SU-DHL-6 (cell line): ENCODE data around the gene VAV3.

Source experiments
- H2AFZ ChIP-seq: fragments of 200-600 bp; sonication (generic); 2 replicates; pipeline ENCODE4 v1.6.1; 2014; ENCODE audit warnings: low read depth, mild to moderate bottlenecking, moderate library complexity, mixed read lengths, antibody characterized with exemption, low read length; ENCODE audit not compliant: severe bottlenecking
- H3F3A ChIP-seq: fragments of 200-600 bp; shearing (Covaris generic); 2 replicates; pipeline ENCODE4 v1.6.0; 2016; ENCODE audit warnings: antibody characterized with exemption, mild to moderate bottlenecking; ENCODE audit not compliant: insufficient read depth
- H3K27ac ChIP-seq: fragments of 200-600 bp; sonication (generic); 2 replicates; pipeline ENCODE4 v1.5.1; 2016; ENCODE audit warnings: low read depth, mild to moderate bottlenecking, low read length, moderate library complexity, mixed read lengths
- H3K27me3 ChIP-seq: fragments of 200-600 bp; sonication (generic), shearing (Covaris generic); 2 replicates; pipeline ENCODE4 v1.6.0; 2014; ENCODE audit warnings: mild to moderate bottlenecking, low read length
- H3K36me3 ChIP-seq: fragments of 200-600 bp; sonication (generic); 2 replicates; pipeline ENCODE4 v1.6.1; 2014; ENCODE audit warnings: mild to moderate bottlenecking, low read length, mixed read lengths
- H3K4me2 ChIP-seq: fragments of 300-600, 200-600 bp; shearing (Covaris generic), sonication (generic); 2 replicates; pipeline ENCODE4 v1.6.0; 2014; ENCODE audit warnings: low read length, low read depth, mild to moderate bottlenecking; ENCODE audit not compliant: poor library complexity, severe bottlenecking
- H3K4me3 ChIP-seq: fragments of 200-600 bp; sonication (generic); 2 replicates; pipeline ENCODE4 v1.5.1; 2014; ENCODE audit warnings: antibody characterized with exemption, low read length, mild to moderate bottlenecking, mixed read lengths; ENCODE audit not compliant: insufficient read depth, poor library complexity, severe bottlenecking
- H3K79me2 ChIP-seq: fragments of 200-600 bp; sonication (generic); 2 replicates; pipeline ENCODE4 v1.6.1; 2014; ENCODE audit warnings: mild to moderate bottlenecking, low read length, moderate library complexity; ENCODE audit not compliant: insufficient read depth
- H3K9ac ChIP-seq: fragments of 200-600 bp; sonication (generic); 2 replicates; pipeline ENCODE4 v1.7.0; 2014; ENCODE audit warnings: mild to moderate bottlenecking, low read length
- H3K9me2 ChIP-seq: fragments of 200-600 bp; sonication (generic); replicated peaks from 2 replicates; pipeline ENCODE4 v1.6.1; 2014; ENCODE audit warnings: low read length; ENCODE audit not compliant: insufficient read depth
- H3K9me3 ChIP-seq: fragments of 200-600 bp; sonication (generic); 2 replicates; pipeline ENCODE4 v1.6.1; 2014; ENCODE audit warnings: low read length, mixed read lengths; ENCODE audit not compliant: insufficient read depth
- H4K20me1 ChIP-seq: fragments of 200-600 bp; sonication (generic); 2 replicates; pipeline ENCODE4 v1.6.1; 2014; ENCODE audit warnings: low read depth, mild to moderate bottlenecking, antibody characterized with exemption, low read length, moderate library complexity, mixed read lengths
- EZH2phosphoT487 ChIP-seq: fragments of 200-600 bp; sonication (generic), shearing (Covaris generic); conservative IDR thresholded peaks from 2 replicates; pipeline ENCODE4 v1.6.1; 2018; ENCODE audit warnings: mild to moderate bottlenecking, antibody characterized with exemption, low read length, moderate library complexity, mixed read lengths
- TF ChIP-seq, protein P1 (sequence below): fragments of 200-600 bp; sonication (generic); IDR thresholded peaks from one replicate; pipeline ENCODE4 v1.5.1; 2017; ENCODE audit warnings: antibody characterized with exemption, mild to moderate bottlenecking, low read length, moderate library complexity; ENCODE audit not compliant: insufficient read depth, poor library complexity, severe bottlenecking

Gene VAV3

DNA sequence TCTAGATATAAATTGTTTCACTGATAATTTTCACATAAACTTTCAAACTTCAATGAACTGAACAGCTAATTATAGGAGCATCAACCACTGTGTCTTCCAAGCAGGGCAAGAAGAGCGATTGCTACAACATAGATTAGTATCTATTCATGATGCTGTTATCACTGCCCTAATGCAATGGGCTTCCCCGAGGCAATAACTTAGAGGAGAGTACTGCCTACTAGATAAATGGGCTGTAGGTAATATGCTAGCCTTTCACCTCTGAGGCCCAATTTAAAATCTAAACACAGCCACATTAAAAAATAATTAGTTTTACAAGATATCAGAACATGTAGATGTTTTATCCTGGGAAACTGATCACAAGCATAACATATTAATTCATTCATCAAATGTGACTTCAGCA, 318.0 kb downstream of the VAV3 start:
- H3K27ac ChIP-seq: no peak overlapping the region
- H3K4me3 ChIP-seq: no peak overlapping the region
- TF ChIP-seq, protein P1, sequence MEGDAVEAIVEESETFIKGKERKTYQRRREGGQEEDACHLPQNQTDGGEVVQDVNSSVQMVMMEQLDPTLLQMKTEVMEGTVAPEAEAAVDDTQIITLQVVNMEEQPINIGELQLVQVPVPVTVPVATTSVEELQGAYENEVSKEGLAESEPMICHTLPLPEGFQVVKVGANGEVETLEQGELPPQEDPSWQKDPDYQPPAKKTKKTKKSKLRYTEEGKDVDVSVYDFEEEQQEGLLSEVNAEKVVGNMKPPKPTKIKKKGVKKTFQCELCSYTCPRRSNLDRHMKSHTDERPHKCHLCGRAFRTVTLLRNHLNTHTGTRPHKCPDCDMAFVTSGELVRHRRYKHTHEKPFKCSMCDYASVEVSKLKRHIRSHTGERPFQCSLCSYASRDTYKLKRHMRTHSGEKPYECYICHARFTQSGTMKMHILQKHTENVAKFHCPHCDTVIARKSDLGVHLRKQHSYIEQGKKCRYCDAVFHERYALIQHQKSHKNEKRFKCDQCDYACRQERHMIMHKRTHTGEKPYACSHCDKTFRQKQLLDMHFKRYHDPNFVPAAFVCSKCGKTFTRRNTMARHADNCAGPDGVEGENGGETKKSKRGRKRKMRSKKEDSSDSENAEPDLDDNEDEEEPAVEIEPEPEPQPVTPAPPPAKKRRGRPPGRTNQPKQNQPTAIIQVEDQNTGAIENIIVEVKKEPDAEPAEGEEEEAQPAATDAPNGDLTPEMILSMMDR: no peak
- no peak for TF ChIP-seq EZH2phosphoT487
- H3F3A ChIP-seq: no peaks in the 10 kb centered on the region
- no peaks in the 10 kb centered on the region for H3K9me3 ChIP-seq
- H3K9ac ChIP-seq: no peak overlapping the region
- no peaks in the 10 kb centered on the region for H3K9me2 ChIP-seq
- no peak overlapping the region for H2AFZ ChIP-seq
- H4K20me1 ChIP-seq: no peaks in the 10 kb centered on the region
- H3K36me3 ChIP-seq: no peaks in the 10 kb centered on the region
- no peak overlapping the region for H3K4me2 ChIP-seq
- no peaks in the 10 kb centered on the region for H3K27me3 ChIP-seq
- no peaks in the 10 kb centered on the region for H3K79me2 ChIP-seq

DNA sequence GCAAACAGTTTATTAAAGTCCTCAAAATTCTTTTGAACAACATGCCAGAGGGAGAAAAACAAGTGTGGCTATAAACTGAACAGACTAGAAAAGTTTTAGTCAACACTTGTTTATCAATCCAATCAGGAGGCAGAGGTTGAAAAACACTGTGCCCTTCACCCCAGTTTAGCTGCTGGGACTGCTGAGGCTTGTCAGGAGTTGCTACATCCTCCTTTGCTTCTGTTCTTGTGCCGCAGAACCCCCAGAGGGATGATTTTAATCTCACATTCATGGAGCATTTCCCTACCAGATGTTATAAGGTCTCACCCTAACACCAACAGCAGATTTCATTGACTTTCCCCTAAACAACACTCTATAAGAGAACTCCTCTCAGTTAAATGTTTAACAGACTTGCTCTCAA, 321.2 kb downstream of the VAV3 start:
- H3K4me2 ChIP-seq: no peak overlapping the region
- H4K20me1 ChIP-seq: no peaks in the 10 kb centered on the region
- H3F3A ChIP-seq: no peaks in the 10 kb centered on the region
- no peaks in the 10 kb centered on the region for H3K27me3 ChIP-seq
- no peak overlapping the region for H3K27ac ChIP-seq
- H2AFZ ChIP-seq: no peak overlapping the region
- no peak for TF ChIP-seq EZH2phosphoT487
- TF ChIP-seq, protein P1: no peak
- H3K36me3 ChIP-seq: no peaks in the 10 kb centered on the region
- H3K9ac ChIP-seq: no peak overlapping the region
- no peaks in the 10 kb centered on the region for H3K9me3 ChIP-seq
- H3K9me2 ChIP-seq: no peaks in the 10 kb centered on the region
- H3K4me3 ChIP-seq: no peak overlapping the region
- no peaks in the 10 kb centered on the region for H3K79me2 ChIP-seq

DNA sequence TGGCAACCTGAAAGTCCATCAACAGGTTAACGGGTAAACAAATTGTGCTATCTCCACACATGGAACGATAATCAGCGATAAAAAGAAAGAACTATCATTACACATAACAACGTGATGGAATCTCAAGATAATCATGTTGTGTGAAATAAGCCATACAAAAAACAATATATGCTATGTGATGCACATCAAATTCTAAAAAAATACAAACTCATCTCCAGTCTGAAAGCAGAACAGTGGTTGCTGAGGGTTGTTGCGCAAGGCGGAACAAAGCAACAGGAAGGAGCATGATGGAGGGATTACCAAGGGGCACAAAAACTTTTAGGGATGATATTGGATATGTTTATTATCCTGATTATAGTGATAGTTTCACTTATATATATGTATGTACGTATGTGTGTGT, 324.8 kb downstream of the VAV3 start:
- H3K4me3 ChIP-seq: no peak overlapping the region
- no peaks in the 10 kb centered on the region for H3F3A ChIP-seq
- no peaks in the 10 kb centered on the region for H3K9me3 ChIP-seq
- H3K9me2 ChIP-seq: no peaks in the 10 kb centered on the region
- TF ChIP-seq EZH2phosphoT487: no peak
- TF ChIP-seq, protein P1: no peak
- no peaks in the 10 kb centered on the region for H3K79me2 ChIP-seq
- no peak overlapping the region for H3K4me2 ChIP-seq
- H4K20me1 ChIP-seq: no peaks in the 10 kb centered on the region
- H3K9ac ChIP-seq: no peak overlapping the region
- no peak overlapping the region for H3K27ac ChIP-seq
- no peaks in the 10 kb centered on the region for H3K27me3 ChIP-seq
- H3K36me3 ChIP-seq: no peaks in the 10 kb centered on the region
- H2AFZ ChIP-seq: no peak overlapping the region

DNA sequence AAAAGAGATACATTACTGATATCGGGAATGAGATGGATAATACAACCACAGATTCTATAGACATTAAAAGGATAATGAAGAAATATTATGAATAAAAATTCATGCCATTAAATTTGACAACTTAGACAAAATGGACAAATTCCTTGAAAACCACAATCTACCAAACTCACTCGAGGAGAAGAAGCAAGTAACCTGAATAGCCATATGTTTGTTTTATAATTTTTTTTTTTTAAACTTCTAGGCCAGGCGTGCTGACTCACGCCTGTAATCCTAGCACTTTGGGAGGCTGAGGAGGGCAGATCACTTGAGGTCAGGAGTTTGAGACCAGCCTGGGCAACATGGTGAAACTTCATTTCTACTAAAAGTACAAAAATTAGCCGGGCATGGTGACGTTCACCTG, 327.9 kb downstream of the VAV3 start:
- H3K4me3 ChIP-seq: no peak overlapping the region
- H3K9me2 ChIP-seq: no peaks in the 10 kb centered on the region
- H3K36me3 ChIP-seq: no peaks in the 10 kb centered on the region
- H3K9me3 ChIP-seq: no peaks in the 10 kb centered on the region
- H3K27ac ChIP-seq: no peak overlapping the region
- TF ChIP-seq, protein P1: no peak
- no peak for TF ChIP-seq EZH2phosphoT487
- H4K20me1 ChIP-seq: no peaks in the 10 kb centered on the region
- no peak overlapping the region for H3K9ac ChIP-seq
- H2AFZ ChIP-seq: no peak overlapping the region
- no peak overlapping the region for H3K4me2 ChIP-seq
- no peaks in the 10 kb centered on the region for H3K79me2 ChIP-seq
- H3F3A ChIP-seq: no peaks in the 10 kb centered on the region
- no peaks in the 10 kb centered on the region for H3K27me3 ChIP-seq
